Activated CD8-positive, alpha-beta T cell treated with anti-CD3 and anti-CD28 coated beads, Interleukin-2, amount 10 ng/mL, durations not matched to agents 7 days and 5 days (primary cell): ENCODE measurements around the gene PLSCR5. TPM values are rescaled to one million over a fixed set of nuclear protein-coding genes. Genes with fewer than 3 reads are reported as not detected.

ENCODE experiments used
- ATAC-seq: fragments of 150-1000 bp; cut with Tn5 transposase; one replicate; pipeline ENCODE4 v1.10.0; 2021; ENCODE audit warnings: moderate library complexity
- CTCF ChIA-PET: fragments of 350-600 bp; sonication (Branson Sonifier 250); formaldehyde crosslinking; loops from one replicate; lab custom pipeline; 2021; ENCODE audit warnings: antibody characterized with exemption; lab: Charles Lee
- POLR2A ChIA-PET: fragments of 350-600 bp; sonication (Branson Sonifier 250); formaldehyde crosslinking; loops from one replicate; lab custom pipeline; 2021; ENCODE audit warnings: antibody characterized with exemption; lab: Charles Lee
- DNase-seq: peaks from one replicate; pipeline ENCODE4 v3.0.0-alpha.2; 2020
- H3K27ac Mint-ChIP-seq: one replicate; pipeline ENCODE4 v1.8.0; 2021; ENCODE audit warnings: mild to moderate bottlenecking, mixed read lengths
- H3K27me3 Mint-ChIP-seq: one replicate; pipeline ENCODE4 v1.8.0; 2021; ENCODE audit warnings: low read depth, mixed read lengths
- H3K36me3 Mint-ChIP-seq: one replicate; pipeline ENCODE4 v1.8.0; 2021; ENCODE audit warnings: low read depth, mixed read lengths
- H3K4me1 Mint-ChIP-seq: one replicate; pipeline ENCODE4 v1.8.0; 2021; ENCODE audit warnings: low read depth, mixed read lengths
- H3K4me3 Mint-ChIP-seq: one replicate; pipeline ENCODE4 v1.8.0; 2021; ENCODE audit warnings: mild to moderate bottlenecking, mixed read lengths
- H3K9me3 Mint-ChIP-seq: one replicate; pipeline ENCODE4 v1.8.0; 2022; ENCODE audit warnings: mixed read lengths; ENCODE audit not compliant: insufficient read depth
- total RNA-seq, 2 experiments: library from RNA; stranded (reverse); gene quantifications; one replicate each; pipeline ENCODE4 v1.2.3, GENCODE V29; 2021

The PLSCR5 gene
- total RNA-seq, 2 experiments from 2014 or later, result not detected

GRCh38 chr3:146626403-146627122, 21.4 kb upstream of the PLSCR5 start:
- ChIA-PET CTCF (no interaction called here), POLR2A (no interaction called here)
- Mint-ChIP-seq H3K27ac (no peak overlapping the region), H3K4me3 (no peak overlapping the region), H3K9me3 (no peaks in the 10 kb centered on the region), H3K27me3 (peaks cover 3% of the 10 kb centered on the region), H3K36me3 (no peaks in the 10 kb centered on the region), H3K4me1 (peaks cover 9% of the 10 kb centered on the region)
- no peak for ATAC-seq
- no peak for DNase-seq

GRCh38 chr3:146625186-146625775, 20.1 kb upstream of the PLSCR5 start:
- Mint-ChIP-seq H3K4me3 (peak overlapping the region; percentile 34), H3K4me1 (peaks cover 9% of the 10 kb centered on the region), H3K9me3 (no peaks in the 10 kb centered on the region), H3K27me3 (peaks cover 6% of the 10 kb centered on the region), H3K36me3 (no peaks in the 10 kb centered on the region), H3K27ac (no peak overlapping the region)
- ATAC-seq (no peak), DNase-seq (no peak)
- ChIA-PET CTCF (no interaction called here), POLR2A (no interaction called here)

DNA sequence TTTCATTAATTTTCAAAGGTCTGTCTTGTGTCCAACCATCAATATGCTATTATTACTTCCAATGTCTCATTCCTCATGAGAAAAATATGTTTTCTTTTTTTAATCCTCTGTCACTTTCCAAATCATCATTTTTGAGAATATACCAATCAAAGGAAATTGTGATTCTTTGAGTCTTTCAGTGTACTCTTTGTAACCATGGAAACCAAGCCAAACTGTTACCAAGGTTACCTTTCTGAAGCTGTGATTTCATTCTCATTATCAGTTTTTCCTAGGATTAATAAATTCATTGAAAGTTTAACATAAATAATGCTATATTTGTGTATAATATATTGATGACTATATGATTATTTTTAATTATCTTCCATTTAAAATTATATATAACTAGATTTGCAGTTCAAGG, 16.6 kb upstream of the PLSCR5 start:
- ChIA-PET CTCF (no interaction called here), POLR2A (no interaction called here)
- no peak overlapping the region for H3K4me3 Mint-ChIP-seq
- H3K27me3 Mint-ChIP-seq, result peaks cover 13% of the 10 kb centered on the region
- no peaks in the 10 kb centered on the region for H3K9me3 Mint-ChIP-seq
- DNase-seq, result no peak
- no peak for ATAC-seq
- peaks cover 9% of the 10 kb centered on the region for H3K4me1 Mint-ChIP-seq
- no peaks in the 10 kb centered on the region for H3K36me3 Mint-ChIP-seq
- H3K27ac Mint-ChIP-seq, result no peak overlapping the region

- no peak overlapping the region for H3K27ac Mint-ChIP-seq
- no peak for DNase-seq
- no peaks in the 10 kb centered on the region for H3K36me3 Mint-ChIP-seq
- H3K4me1 Mint-ChIP-seq, result no peaks in the 10 kb centered on the region
- POLR2A ChIA-PET, result no interaction called here
- no peak overlapping the region for H3K4me3 Mint-ChIP-seq
- CTCF ChIA-PET, result no interaction called here
- peaks cover 10% of the 10 kb centered on the region for H3K27me3 Mint-ChIP-seq
- no peaks in the 10 kb centered on the region for H3K9me3 Mint-ChIP-seq
- ATAC-seq, result no peak
Measured at GRCh38 chr3:146612015-146612414, 6.9 kb upstream of the PLSCR5 start.

GRCh38 chr3:146611096-146611495, 6.0 kb upstream of the PLSCR5 start:
- Mint-ChIP-seq H3K4me3 (no peak overlapping the region), H3K4me1 (no peaks in the 10 kb centered on the region), H3K27me3 (peaks cover 12% of the 10 kb centered on the region), H3K27ac (no peak overlapping the region), H3K9me3 (no peaks in the 10 kb centered on the region), H3K36me3 (no peaks in the 10 kb centered on the region)
- ChIA-PET POLR2A (no interaction called here), CTCF (no interaction called here)
- no peak for ATAC-seq
- DNase-seq, result no peak

DNA sequence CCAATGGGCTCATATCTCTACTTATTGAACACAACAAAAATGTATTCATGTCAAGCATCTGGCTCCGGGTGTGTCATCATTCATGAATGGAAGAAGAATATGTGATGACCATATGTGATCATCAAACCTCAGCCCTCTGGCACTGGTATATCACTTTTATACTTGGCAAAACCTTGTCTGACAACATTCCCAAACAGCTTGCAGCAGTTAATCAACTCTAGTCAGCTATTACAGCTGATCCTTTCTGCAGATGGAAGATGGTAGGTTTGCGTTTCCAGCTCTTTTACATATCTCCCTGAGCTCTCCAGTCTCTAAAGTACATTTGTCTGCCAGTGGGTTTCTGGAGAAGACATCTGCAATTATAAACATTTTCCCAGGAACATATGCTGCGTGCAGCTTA, 6.6 kb downstream of the PLSCR5 start:
- DNase-seq (no peak), ATAC-seq (no peak)
- Mint-ChIP-seq H3K9me3 (no peaks in the 10 kb centered on the region), H3K27me3 (peaks cover 14% of the 10 kb centered on the region), H3K4me1 (no peaks in the 10 kb centered on the region), H3K4me3 (no peak overlapping the region), H3K36me3 (no peaks in the 10 kb centered on the region), H3K27ac (no peak overlapping the region)
- CTCF ChIA-PET, result interaction anchor here (1.0 kb wide), 1 partner anchor 9 kb away, joined by 3 read pairs; no protein-coding TSS in a partner anchor
- POLR2A ChIA-PET, result no interaction called here

GRCh38 chr3:146594843-146595482, 10.2 kb downstream of the PLSCR5 start:
- H3K36me3 Mint-ChIP-seq, result no peaks in the 10 kb centered on the region
- H3K27me3 Mint-ChIP-seq, result peaks cover 19% of the 10 kb centered on the region
- H3K9me3 Mint-ChIP-seq, result no peaks in the 10 kb centered on the region
- H3K4me3 Mint-ChIP-seq, result no peak overlapping the region
- no peak overlapping the region for H3K27ac Mint-ChIP-seq
- ChIA-PET POLR2A (interaction anchor here (0.6 kb wide), 1 partner anchor 50 kb away, joined by 3 read pairs; the partner anchor contains the start of gene PLSCR1), CTCF (interaction anchor here (0.7 to 1.7 kb wide), 8 partner anchors 9 to 530 kb away, joined by 3 to 5 read pairs (median 4); no protein-coding TSS in a partner anchor)
- no peaks in the 10 kb centered on the region for H3K4me1 Mint-ChIP-seq
- DNase-seq, result no peak
- no peak for ATAC-seq

DNA sequence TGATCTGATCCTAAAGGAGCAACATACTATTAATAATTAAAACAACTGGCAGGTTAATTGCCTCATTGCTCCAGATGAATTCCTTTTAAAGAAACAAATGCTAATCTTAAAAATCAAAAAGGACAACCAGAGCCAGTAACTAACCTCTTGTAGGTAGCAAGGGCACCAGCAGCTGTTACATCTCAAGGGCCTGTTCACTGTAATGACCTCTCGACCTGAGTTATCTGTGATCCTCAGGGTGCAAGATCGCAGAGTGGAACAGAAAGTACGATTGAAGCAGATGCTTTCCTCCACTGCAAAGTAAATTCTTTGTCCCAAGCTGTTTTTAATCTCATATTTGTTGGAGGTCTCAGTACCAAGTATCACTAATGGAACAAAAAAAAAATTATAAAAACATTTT, 11.4 kb downstream of the PLSCR5 start:
- no peaks in the 10 kb centered on the region for H3K36me3 Mint-ChIP-seq
- peaks cover 22% of the 10 kb centered on the region for H3K27me3 Mint-ChIP-seq
- no peaks in the 10 kb centered on the region for H3K4me1 Mint-ChIP-seq
- H3K4me3 Mint-ChIP-seq, result no peak overlapping the region
- ATAC-seq (no peak), DNase-seq (no peak)
- H3K27ac Mint-ChIP-seq, result no peak overlapping the region
- POLR2A ChIA-PET, result no interaction called here
- CTCF ChIA-PET, result interaction anchor here (0.8 to 1.7 kb wide), 7 partner anchors 44 to 529 kb away, joined by 3 to 5 read pairs (median 4); no protein-coding TSS in a partner anchor
- no peaks in the 10 kb centered on the region for H3K9me3 Mint-ChIP-seq

- Mint-ChIP-seq H3K4me3 (no peak overlapping the region), H3K27ac (no peak overlapping the region), H3K27me3 (peaks cover 24% of the 10 kb centered on the region), H3K9me3 (no peaks in the 10 kb centered on the region), H3K4me1 (no peaks in the 10 kb centered on the region), H3K36me3 (no peaks in the 10 kb centered on the region)
- no peak for ATAC-seq
- ChIA-PET POLR2A (no interaction called here), CTCF (interaction anchor here (1.2 to 1.9 kb wide), 4 partner anchors 10 to 525 kb away, joined by 3 to 11 read pairs (median 4); no protein-coding TSS in a partner anchor)
- no peak for DNase-seq
Measured at GRCh38 chr3:146590521-146590920, 14.6 kb downstream of the PLSCR5 start.

GRCh38 chr3:146589899-146590508, 15.1 kb downstream of the PLSCR5 start:
- peaks cover 27% of the 10 kb centered on the region for H3K27me3 Mint-ChIP-seq
- DNase-seq, result peak; percentile 39

GRCh38 chr3:146585156-146585555, 20.0 kb downstream of the PLSCR5 start:
- H3K27me3 Mint-ChIP-seq, result peaks cover 36% of the 10 kb centered on the region
- ATAC-seq, result no peak
- no peak for DNase-seq
- ChIA-PET CTCF (interaction anchor here (1.4 kb wide), 1 partner anchor 20 kb away, joined by 3 read pairs; the partner anchor contains the start of gene PLSCR5), POLR2A (no interaction called here)
- no peaks in the 10 kb centered on the region for H3K4me1 Mint-ChIP-seq
- peaks cover 8% of the 10 kb centered on the region for H3K36me3 Mint-ChIP-seq
- H3K27ac Mint-ChIP-seq, result no peak overlapping the region
- peaks cover 5% of the 10 kb centered on the region for H3K9me3 Mint-ChIP-seq
- H3K4me3 Mint-ChIP-seq, result no peak overlapping the region

More at GRCh38 chr3:146589899-146590508, 15.1 kb downstream of the PLSCR5 start:
- ChIA-PET POLR2A (no interaction called here), CTCF (interaction anchor here (1.2 to 1.9 kb wide), 8 partner anchors 9 to 525 kb away, joined by 3 to 11 read pairs (median 4); no protein-coding TSS in a partner anchor)
- no peaks in the 10 kb centered on the region for H3K4me1 Mint-ChIP-seq
- no peaks in the 10 kb centered on the region for H3K36me3 Mint-ChIP-seq
- no peak overlapping the region for H3K27ac Mint-ChIP-seq
- H3K4me3 Mint-ChIP-seq, result no peak overlapping the region
- H3K9me3 Mint-ChIP-seq, result no peaks in the 10 kb centered on the region
- ATAC-seq, result no peak
